H1 (cell line): ENCODE measurements around the gene OLFML2A. TPM values are rescaled to one million over a fixed set of nuclear protein-coding genes. Genes with fewer than 3 reads are reported as not detected.

Experiments
- BACH1 ChIP-seq: IDR thresholded peaks from 2 replicates; pipeline ENCODE4 v1.6.1; 2012; ENCODE audit warnings: low read length, improper control_type of control experiment
- CBX5 ChIP-seq: fragments of 300-800, 300-1000 bp; sonication (generic); IDR thresholded peaks from 2 replicates; pipeline ENCODE4 v1.7.1; 2016; ENCODE audit warnings: antibody characterized with exemption, low read length, low read depth
- MAFK ChIP-seq: IDR thresholded peaks from 2 replicates; pipeline ENCODE4 v1.6.1; 2012; ENCODE audit warnings: low read depth, mild to moderate bottlenecking, improper control_type of control experiment, low read length
- MAX ChIP-seq: IDR thresholded peaks from 2 replicates; pipeline ENCODE4 v1.6.1; 2012; ENCODE audit warnings: inconsistent platforms
- polyA plus RNA-seq, 7 experiments: library from polyadenylated mRNA; depleted of rRNA in 3 of 7; stranded (reverse) in 5 of 7; unstranded in 2 of 7; fragments of >200 nt in 5 of 7; fragments of 200-250 nt in 2 of 7; gene quantifications; 1 replicate in 5 of 7; 2 replicates in 1 of 7; 4 replicates in 1 of 7; pipeline versions ENCODE4 v1.2.1 to v1.2.3, GENCODE V29; 2011 to 2013; ENCODE audit warnings: missing spikeins in 2 of 7, mixed read lengths in 2 of 7
- total RNA-seq: library from RNA; stranded (reverse); fragmentation: NEBNext Ultra II Directional; extraction: Animal tissue kit (Norgen Biotek cat#: 25700); gene quantifications from 2 replicates; pipeline ENCODE4 v1.2.1, GENCODE V29; 2021

OLFML2A gene
- total and polyA plus RNA-seq, 2 of the 8 experiments (the other 6 are each of a cell fraction or from before 2014, with no cell fraction given), result 7.8 to 11.5 TPM

DNA sequence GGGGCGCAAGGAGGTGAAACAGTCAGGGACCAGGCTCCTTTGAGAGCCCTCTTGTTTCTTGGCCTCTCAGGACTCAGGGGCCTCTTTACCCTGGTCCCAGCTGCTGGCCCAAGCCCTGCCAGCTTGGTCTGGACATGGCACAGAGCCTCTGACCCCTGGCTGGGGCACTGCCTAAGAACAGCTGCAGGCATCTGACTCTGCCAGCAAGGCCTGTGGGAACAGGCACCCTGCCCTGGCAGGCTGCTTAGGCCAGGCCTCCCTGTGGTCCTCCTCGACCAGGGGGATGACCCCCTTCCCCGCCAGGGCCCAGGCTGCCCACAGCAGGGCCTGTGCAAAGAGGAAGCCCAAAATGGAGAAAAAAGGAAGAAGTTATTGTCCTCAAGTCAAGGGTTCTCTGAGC is 25.5 kb downstream of the OLFML2A start (continued):
- TF ChIP-seq MAX (no peak), CBX5 (no peak), BACH1 (no peak), MAFK (no peak)
